NCI-H510A treated with DMSO at 0.1 percent for 48 hours (cell line): ENCODE measurements around the gene CYRIA.

ENCODE experiments used
- DNase-seq: peaks from one replicate; lab custom pipeline; 2025; lab: John Stamatoyannopoulos, UW

The CYRIA gene

DNA sequence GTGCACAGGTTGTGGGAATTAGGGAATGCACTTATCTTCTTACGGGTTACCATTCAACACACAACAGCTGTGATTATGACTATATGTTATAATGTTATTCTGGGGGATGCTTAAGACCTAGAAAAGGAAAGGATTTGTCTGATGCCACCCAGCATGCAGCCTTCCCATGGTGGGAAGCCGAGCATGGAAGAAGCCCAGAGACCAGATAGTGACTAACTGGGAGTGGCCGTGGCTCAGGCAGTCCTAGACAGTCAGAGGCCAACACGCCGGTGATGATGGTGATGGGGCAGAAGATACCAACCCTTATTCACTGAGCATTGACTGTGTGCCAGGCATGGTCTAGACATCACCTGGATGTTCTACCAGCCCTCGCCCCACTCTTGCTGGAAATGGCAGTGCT lies 35.9 kb downstream of the CYRIA start:
- DNase-seq: no peak

- DNase-seq: no peak
Observed at GRCh38 chr2:16629044-16629443, 36.6 kb downstream of the CYRIA start.

DNA sequence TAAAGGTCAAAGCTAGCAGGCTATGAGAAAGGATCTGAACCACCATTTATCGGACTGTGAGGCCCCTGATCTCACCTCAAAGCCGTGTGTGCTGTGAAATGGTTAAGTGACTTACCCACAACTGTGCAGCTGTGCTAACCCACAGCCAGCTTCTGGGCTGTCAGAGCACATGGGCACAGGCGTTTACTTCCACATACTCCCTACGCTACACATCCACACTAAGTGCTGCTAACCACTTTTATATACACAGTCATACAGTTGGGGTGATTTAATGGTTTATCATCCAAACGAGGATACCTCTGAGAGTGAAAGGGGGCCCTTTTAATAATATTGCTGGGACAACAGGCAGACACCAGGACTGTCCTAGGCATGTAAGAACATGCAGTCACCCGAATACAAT lies 37.3 kb downstream of the CYRIA start:
- DNase-seq: no peak

DNA sequence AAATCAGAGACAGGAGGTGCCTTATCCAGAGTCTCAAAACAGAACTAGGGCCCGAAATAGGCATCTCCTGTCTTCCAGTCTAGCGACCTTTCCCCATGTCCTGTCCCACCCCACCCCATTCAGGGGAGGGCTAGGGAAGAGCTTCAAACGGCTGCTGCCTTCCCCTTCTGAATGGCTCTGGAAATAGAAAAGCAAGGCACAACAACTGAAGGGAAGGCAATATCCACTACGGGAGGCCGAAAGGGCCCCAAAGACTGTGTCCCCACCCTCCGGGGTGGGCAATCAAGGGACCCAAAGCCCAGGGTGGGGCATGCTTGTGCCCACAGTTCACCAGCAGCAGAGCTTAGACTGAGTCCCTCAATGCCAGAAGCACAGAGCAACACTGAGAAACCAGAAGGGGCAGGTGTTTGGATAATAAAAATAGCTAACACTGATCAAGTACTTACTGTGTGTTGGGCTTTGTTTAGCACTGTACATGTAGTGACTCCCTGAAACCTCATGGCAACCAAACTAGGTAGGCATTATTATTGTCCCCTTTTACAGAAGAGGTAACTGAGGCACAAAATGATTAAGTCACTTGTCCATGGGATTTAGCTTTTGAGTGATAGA lies 38.5 kb downstream of the CYRIA start:
- no peak for DNase-seq

DNA sequence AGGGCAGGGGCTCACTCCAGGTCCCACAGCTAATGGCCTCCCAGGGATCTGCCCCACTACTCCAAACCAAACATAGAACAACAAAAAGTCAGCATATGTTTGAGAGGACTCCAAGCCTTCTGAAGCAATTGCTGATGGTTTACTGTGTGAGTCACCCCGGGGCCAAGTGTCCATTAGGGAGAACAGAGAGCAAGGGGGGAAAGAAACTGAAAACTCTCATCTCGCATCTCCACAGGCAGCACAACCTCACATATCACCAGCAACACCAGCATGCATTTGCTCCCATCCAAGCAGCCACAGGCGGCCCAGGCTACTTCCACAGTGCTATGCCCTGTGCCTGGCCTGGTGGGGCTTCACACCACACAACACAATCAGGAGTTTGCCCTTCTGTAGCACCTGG lies 39.1 kb downstream of the CYRIA start:
- no peak for DNase-seq

- no peak for DNase-seq
Observed at GRCh38 chr2:16625759-16626158, 39.9 kb downstream of the CYRIA start.

DNA sequence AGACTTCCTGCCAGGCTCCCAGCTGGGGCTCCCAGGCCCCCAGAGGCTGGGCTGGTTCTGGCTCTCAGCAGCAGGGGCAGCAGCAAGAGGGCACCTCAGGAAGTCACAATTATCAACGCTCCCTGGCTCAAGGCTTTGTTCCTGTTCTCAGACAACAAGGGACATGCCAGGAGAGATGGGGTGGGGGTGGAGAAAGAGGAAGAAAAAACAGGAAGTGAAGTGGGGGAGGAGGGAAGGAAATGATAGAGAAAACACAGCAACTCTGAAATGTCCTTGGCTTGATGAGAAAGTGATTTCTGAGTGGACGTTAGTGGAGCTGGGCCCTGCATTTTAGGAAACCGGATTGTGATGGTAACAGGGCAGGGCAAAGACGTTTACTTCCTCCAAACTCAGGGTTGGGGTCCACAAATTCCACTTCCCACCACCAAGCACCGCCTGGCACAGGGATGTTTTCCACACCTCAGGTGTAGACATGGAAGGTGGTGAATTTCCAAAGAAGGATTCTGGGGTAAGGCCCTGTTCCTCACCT lies 40.4 kb downstream of the CYRIA start:
- no peak for DNase-seq

DNA sequence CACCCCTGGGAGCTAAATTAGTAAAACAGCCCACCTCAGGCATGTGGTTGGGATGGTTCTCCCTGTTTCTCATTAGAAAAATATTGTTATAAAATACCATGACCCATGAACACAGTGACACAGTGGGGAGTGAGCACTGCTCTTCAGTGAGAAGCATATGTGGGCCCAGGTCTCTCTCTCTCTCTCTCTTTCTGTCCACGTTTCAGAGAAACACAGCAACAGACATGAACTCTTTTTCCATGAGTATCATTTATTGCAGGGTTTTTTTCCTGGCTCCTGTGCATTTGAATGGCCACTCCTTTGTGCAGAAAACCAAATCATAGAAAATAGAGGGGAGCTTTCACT lies 41.2 kb downstream of the CYRIA start:
- no peak for DNase-seq

- DNase-seq: no peak
Observed at GRCh38 chr2:16623564-16624435, 41.8 kb downstream of the CYRIA start.

GRCh38 chr2:16623031-16623430 lies 42.6 kb downstream of the CYRIA start:
- no peak for DNase-seq

GRCh38 chr2:16622399-16622968 lies 43.1 kb downstream of the CYRIA start:
- DNase-seq: no peak

GRCh38 chr2:16621316-16621715 lies 44.3 kb downstream of the CYRIA start:
- DNase-seq: no peak

DNA sequence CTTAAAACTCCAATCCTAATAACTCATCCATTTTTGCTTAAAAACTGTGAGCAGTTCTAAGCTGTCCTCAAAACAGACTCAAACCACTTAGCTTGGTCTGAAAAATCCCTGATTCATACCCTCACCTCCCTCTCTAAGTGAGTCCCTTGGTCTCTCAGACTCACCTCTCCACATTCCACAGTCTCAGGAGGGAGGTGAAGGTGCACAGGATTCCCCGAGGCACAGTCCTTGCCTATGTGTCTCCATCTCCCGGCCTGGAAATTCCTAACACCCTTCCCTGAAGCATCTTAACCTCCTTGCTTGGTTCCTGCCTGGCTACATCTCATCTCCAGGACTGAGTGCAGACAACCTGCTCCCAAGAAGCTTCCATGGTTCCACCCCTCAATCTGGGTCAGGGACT lies 45.0 kb downstream of the CYRIA start:
- DNase-seq: no peak

GRCh38 chr2:16619576-16620245 lies 45.9 kb downstream of the CYRIA start:
- DNase-seq: no peak

DNA sequence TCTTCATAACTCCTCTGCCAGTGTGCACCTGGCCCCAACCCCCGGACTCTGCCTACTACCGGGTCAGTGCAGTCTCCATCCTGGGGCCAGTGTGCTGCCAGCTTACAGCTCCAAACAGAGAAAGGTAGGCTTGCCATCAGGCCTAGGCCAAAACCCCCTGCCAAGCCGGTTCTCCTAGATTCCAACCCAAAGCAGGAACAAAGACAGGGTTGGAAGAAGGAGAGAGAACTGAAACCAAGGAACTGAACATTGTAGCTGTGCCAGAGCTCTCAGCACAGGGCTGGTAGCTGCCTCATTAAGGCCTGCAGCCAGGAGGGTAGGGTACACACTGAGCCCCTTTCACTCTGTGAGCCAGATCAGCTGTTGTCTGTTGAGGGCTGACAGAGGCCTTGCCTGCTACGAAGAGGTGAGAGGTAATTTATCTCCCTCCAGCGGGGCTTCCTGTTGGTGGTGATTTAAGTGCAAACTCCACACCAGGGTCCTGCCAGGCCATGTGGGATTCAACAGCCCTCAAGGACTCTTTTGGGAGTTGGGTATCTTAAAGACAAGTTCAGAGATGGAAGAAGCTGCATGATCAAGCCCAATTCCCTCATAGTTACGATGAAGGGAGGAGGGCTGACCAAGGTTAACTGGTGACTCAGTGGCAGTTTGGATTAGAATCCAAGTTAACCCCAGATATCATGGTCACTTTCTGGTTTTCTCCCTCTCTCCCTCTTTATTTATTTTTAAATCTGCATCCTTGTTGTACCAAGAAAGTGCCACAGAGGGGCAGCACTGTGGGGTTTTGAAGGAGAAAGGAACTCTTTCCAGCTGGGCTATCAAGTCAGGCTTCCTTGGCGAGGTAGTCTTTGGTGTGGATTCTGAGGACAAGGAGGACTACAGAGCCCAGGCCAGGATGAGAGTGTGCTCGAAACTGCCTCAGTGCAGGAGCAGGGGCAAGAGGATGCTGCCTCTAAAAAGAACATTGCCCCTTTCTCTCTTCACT lies 48.1 kb downstream of the CYRIA start:
- no peak for DNase-seq
